Ishikawa (cell line): ENCODE measurements around the gene KLHDC4.

Experiments
- CREB1 ChIP-seq: IDR thresholded peaks from 2 replicates; pipeline ENCODE4 v1.6.1; 2012; ENCODE audit warnings: low read depth
- EP300 ChIP-seq: IDR thresholded peaks from 2 replicates; pipeline ENCODE4 v1.6.1; 2012; ENCODE audit warnings: borderline replicate concordance
- MAX ChIP-seq: IDR thresholded peaks from 2 replicates; pipeline ENCODE4 v1.6.1; 2012
- RAD21 ChIP-seq: IDR thresholded peaks from 2 replicates; pipeline ENCODE4 v1.6.1; 2012; ENCODE audit warnings: low read depth
- TCF12 ChIP-seq: IDR thresholded peaks from 2 replicates; pipeline ENCODE4 v1.6.1; 2012; ENCODE audit warnings: low read depth
- TEAD4 ChIP-seq: IDR thresholded peaks from 2 replicates; pipeline ENCODE4 v1.6.1; 2012
- YY1 ChIP-seq: IDR thresholded peaks from 2 replicates; pipeline ENCODE4 v1.6.1; 2012; ENCODE audit warnings: low read depth
- TF ChIP-seq, protein P1 (sequence below): IDR thresholded peaks from 2 replicates; pipeline ENCODE4 v1.6.1; 2012; ENCODE audit warnings: low read depth, mild to moderate bottlenecking

GRCh38 chr16:87721622-87722585, 43.9 kb downstream of the KLHDC4 start:
- TF ChIP-seq, protein P1, sequence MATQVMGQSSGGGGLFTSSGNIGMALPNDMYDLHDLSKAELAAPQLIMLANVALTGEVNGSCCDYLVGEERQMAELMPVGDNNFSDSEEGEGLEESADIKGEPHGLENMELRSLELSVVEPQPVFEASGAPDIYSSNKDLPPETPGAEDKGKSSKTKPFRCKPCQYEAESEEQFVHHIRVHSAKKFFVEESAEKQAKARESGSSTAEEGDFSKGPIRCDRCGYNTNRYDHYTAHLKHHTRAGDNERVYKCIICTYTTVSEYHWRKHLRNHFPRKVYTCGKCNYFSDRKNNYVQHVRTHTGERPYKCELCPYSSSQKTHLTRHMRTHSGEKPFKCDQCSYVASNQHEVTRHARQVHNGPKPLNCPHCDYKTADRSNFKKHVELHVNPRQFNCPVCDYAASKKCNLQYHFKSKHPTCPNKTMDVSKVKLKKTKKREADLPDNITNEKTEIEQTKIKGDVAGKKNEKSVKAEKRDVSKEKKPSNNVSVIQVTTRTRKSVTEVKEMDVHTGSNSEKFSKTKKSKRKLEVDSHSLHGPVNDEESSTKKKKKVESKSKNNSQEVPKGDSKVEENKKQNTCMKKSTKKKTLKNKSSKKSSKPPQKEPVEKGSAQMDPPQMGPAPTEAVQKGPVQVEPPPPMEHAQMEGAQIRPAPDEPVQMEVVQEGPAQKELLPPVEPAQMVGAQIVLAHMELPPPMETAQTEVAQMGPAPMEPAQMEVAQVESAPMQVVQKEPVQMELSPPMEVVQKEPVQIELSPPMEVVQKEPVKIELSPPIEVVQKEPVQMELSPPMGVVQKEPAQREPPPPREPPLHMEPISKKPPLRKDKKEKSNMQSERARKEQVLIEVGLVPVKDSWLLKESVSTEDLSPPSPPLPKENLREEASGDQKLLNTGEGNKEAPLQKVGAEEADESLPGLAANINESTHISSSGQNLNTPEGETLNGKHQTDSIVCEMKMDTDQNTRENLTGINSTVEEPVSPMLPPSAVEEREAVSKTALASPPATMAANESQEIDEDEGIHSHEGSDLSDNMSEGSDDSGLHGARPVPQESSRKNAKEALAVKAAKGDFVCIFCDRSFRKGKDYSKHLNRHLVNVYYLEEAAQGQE: no peak
- TF ChIP-seq YY1 (no peak), MAX (no peak), CREB1 (no peak), RAD21 (no peak), TEAD4 (no peak), TCF12 (no peak), EP300 (no peak)
